Astrocyte (in vitro differentiated cells and primary cell): ENCODE data around the gene KRT71. TPM values are rescaled to one million over a fixed set of nuclear protein-coding genes. Genes with fewer than 3 reads are reported as not detected.

Experiments used
- DNase-seq: peaks from one replicate; pipeline ENCODE4 v3.0.0-alpha.2; 2010; ENCODE audit warnings: low read depth
- FAIRE-seq: peaks from 2 replicates; lab custom pipeline; 2011; peaks lifted over from hg19 to GRCh38; lab: Jason Lieb, UNC
- H2AFZ ChIP-seq: 2 replicates; pipeline ENCODE4 v1.6.0; 2012; ENCODE audit warnings: low read depth, low read length, inconsistent platforms
- H3K27ac ChIP-seq: 2 replicates; pipeline ENCODE4 v1.5.1; 2011; ENCODE audit warnings: low read depth, low read length, inconsistent platforms
- H3K27me3 ChIP-seq: 2 replicates; pipeline ENCODE4 v1.6.0; 2011; ENCODE audit warnings: low read length, inconsistent platforms; ENCODE audit not compliant: insufficient read depth
- H3K36me3 ChIP-seq: 2 replicates; pipeline ENCODE4 v1.5.1; 2011; ENCODE audit warnings: low read length, inconsistent platforms; ENCODE audit not compliant: insufficient read depth
- H3K4me1 ChIP-seq: 2 replicates; pipeline ENCODE4 v1.5.1; 2011; ENCODE audit warnings: low read length, inconsistent platforms; ENCODE audit not compliant: insufficient read depth
- H3K4me2 ChIP-seq: 2 replicates; pipeline ENCODE4 v1.6.0; 2012; ENCODE audit warnings: low read length, inconsistent platforms
- H3K4me3 ChIP-seq: 2 replicates; pipeline ENCODE4 v1.5.1; 2011; ENCODE audit warnings: low read depth, mild to moderate bottlenecking, low read length, inconsistent platforms; ENCODE audit not compliant: insufficient read depth
- H3K79me2 ChIP-seq: 2 replicates; pipeline ENCODE4 v1.6.0; 2012; ENCODE audit warnings: mild to moderate bottlenecking, low read length, inconsistent platforms; ENCODE audit not compliant: insufficient read depth
- H3K9ac ChIP-seq: 2 replicates; pipeline ENCODE4 v1.6.0; 2012; ENCODE audit warnings: mild to moderate bottlenecking, low read length, inconsistent platforms
- H3K9me3 ChIP-seq: 2 replicates; pipeline ENCODE4 v1.5.1; 2012; ENCODE audit warnings: low read depth, mild to moderate bottlenecking, low read length, inconsistent platforms; ENCODE audit not compliant: insufficient read depth
- H4K20me1 ChIP-seq: 2 replicates; pipeline ENCODE4 v1.6.0; 2012; ENCODE audit warnings: low read length, inconsistent platforms; ENCODE audit not compliant: insufficient read depth
- H3K27ac Mint-ChIP-seq: one replicate; pipeline ENCODE4 v1.8.0; 2021; ENCODE audit warnings: mild to moderate bottlenecking, mixed read lengths; ENCODE audit not compliant: unreplicated experiment
- H3K27me3 Mint-ChIP-seq: one replicate; pipeline ENCODE4 v1.8.0; 2021; ENCODE audit warnings: low read depth, mixed read lengths; ENCODE audit not compliant: unreplicated experiment
- H3K36me3 Mint-ChIP-seq: one replicate; pipeline ENCODE4 v1.8.0; 2021; ENCODE audit warnings: low read depth, mixed read lengths; ENCODE audit not compliant: unreplicated experiment
- H3K4me1 Mint-ChIP-seq: one replicate; pipeline ENCODE4 v1.8.0; 2021; ENCODE audit warnings: low read depth, mixed read lengths; ENCODE audit not compliant: unreplicated experiment
- H3K4me3 Mint-ChIP-seq: one replicate; pipeline ENCODE4 v1.8.0; 2021; ENCODE audit warnings: mild to moderate bottlenecking, moderate library complexity, mixed read lengths; ENCODE audit not compliant: unreplicated experiment
- H3K9me3 Mint-ChIP-seq: one replicate; pipeline ENCODE4 v1.8.0; 2021; ENCODE audit warnings: mild to moderate bottlenecking, mixed read lengths; ENCODE audit not compliant: unreplicated experiment
- CTCF ChIP-seq: IDR thresholded peaks from 2 replicates; pipeline ENCODE4 v1.5.1; 2011; ENCODE audit warnings: low read depth, mild to moderate bottlenecking, inconsistent platforms, low read length, moderate library complexity; ENCODE audit not compliant: insufficient read depth
- EZH2 ChIP-seq: IDR thresholded peaks from 2 replicates; pipeline ENCODE4 v1.6.1; 2012; ENCODE audit warnings: mild to moderate bottlenecking, low read length, inconsistent platforms; ENCODE audit not compliant: insufficient read depth
- total RNA-seq: library from RNA; stranded (reverse); gene quantifications from 2 replicates; pipeline ENCODE4 v1.2.1, GENCODE V29; 2021

KRT71 gene
- total RNA-seq, 1 donor from 2014 or later = not detected

- no peaks in the 10 kb centered on the region for H3K27me3 Mint-ChIP-seq
- Histone ChIP-seq H3K9ac (no peak overlapping the region), H3K36me3 (no peaks in the 10 kb centered on the region)
Observed at GRCh38 chr12:52508211-52508610, 44.7 kb downstream of the KRT71 start.

GRCh38 chr12:52506858-52507715, 45.9 kb downstream of the KRT71 start:
- no peak overlapping the region for H3K27ac ChIP-seq
- Mint-ChIP-seq H3K4me1 (peaks cover 14% of the 10 kb centered on the region), H3K27ac (peak overlapping the region; percentile 56), H3K4me3 (peak overlapping the region; percentile 10), H3K27me3 (no peaks in the 10 kb centered on the region), H3K36me3 (no peaks in the 10 kb centered on the region), H3K9me3 (no peaks in the 10 kb centered on the region)
- no peaks in the 10 kb centered on the region for H3K27me3 ChIP-seq
- TF ChIP-seq CTCF (peak; percentile 61), EZH2 (no peak)
- no peaks in the 10 kb centered on the region for H3K36me3 ChIP-seq
- H2AFZ ChIP-seq = no peak overlapping the region
- FAIRE-seq (peak; percentile 54), DNase-seq (peak; percentile 85)
- H4K20me1 ChIP-seq = no peaks in the 10 kb centered on the region
- no peak overlapping the region for H3K4me3 ChIP-seq
- H3K9me3 ChIP-seq = no peaks in the 10 kb centered on the region
- H3K9ac ChIP-seq = peak overlapping the region; percentile 13
- H3K4me2 ChIP-seq = no peak overlapping the region
- H3K79me2 ChIP-seq = no peaks in the 10 kb centered on the region
- peaks cover 2% of the 10 kb centered on the region for H3K4me1 ChIP-seq

More at GRCh38 chr12:52508211-52508610, 44.7 kb downstream of the KRT71 start:
- Histone ChIP-seq H3K4me2 (no peak overlapping the region), H2AFZ (no peak overlapping the region), H3K27me3 (no peaks in the 10 kb centered on the region), H4K20me1 (no peaks in the 10 kb centered on the region), H3K9me3 (no peaks in the 10 kb centered on the region), H3K79me2 (no peaks in the 10 kb centered on the region), H3K27ac (no peak overlapping the region), H3K4me3 (no peak overlapping the region), H3K4me1 (peaks cover 2% of the 10 kb centered on the region)
- TF ChIP-seq CTCF = no peak
- TF ChIP-seq EZH2 = no peak
- H3K9me3 Mint-ChIP-seq = no peaks in the 10 kb centered on the region
- FAIRE-seq (no peak), DNase-seq (no peak)
- no peak overlapping the region for H3K4me3 Mint-ChIP-seq
- H3K27ac Mint-ChIP-seq = no peak overlapping the region
- no peaks in the 10 kb centered on the region for H3K36me3 Mint-ChIP-seq
- H3K4me1 Mint-ChIP-seq = peaks cover 14% of the 10 kb centered on the region

GRCh38 chr12:52502877-52503276, 50.1 kb downstream of the KRT71 start:
- H3K36me3 Mint-ChIP-seq = no peaks in the 10 kb centered on the region
- no peak overlapping the region for H3K4me3 ChIP-seq
- H4K20me1 ChIP-seq = no peaks in the 10 kb centered on the region
- TF ChIP-seq CTCF (no peak), EZH2 (no peak)
- DNase-seq (no peak), FAIRE-seq (peak; percentile 85)
- H3K4me1 Mint-ChIP-seq = peaks cover 20% of the 10 kb centered on the region
- no peak overlapping the region for H2AFZ ChIP-seq
- H3K4me3 Mint-ChIP-seq = no peak overlapping the region
- no peaks in the 10 kb centered on the region for H3K79me2 ChIP-seq
- H3K4me1 ChIP-seq = peaks cover 6% of the 10 kb centered on the region
- no peaks in the 10 kb centered on the region for H3K27me3 Mint-ChIP-seq
- no peaks in the 10 kb centered on the region for H3K36me3 ChIP-seq
- no peaks in the 10 kb centered on the region for H3K9me3 ChIP-seq
- no peak overlapping the region for H3K27ac ChIP-seq
- H3K27me3 ChIP-seq = no peaks in the 10 kb centered on the region
- H3K27ac Mint-ChIP-seq = no peak overlapping the region
- H3K4me2 ChIP-seq = no peak overlapping the region
- H3K9me3 Mint-ChIP-seq = no peaks in the 10 kb centered on the region
- no peak overlapping the region for H3K9ac ChIP-seq
